OCI-LY7 (cell line): ENCODE data around the gene SHF.

ENCODE experiments used
- EZH2phosphoT487 ChIP-seq: fragments of 200-600 bp; sonication (generic); IDR thresholded peaks from 2 replicates; pipeline ENCODE4 v1.6.1; 2018; ENCODE audit warnings: low read depth, borderline replicate concordance, mild to moderate bottlenecking, mixed run types, antibody characterized with exemption, low read length, moderate library complexity, mixed read lengths
- TF ChIP-seq, protein P1 (sequence below): fragments of 200-600 bp; sonication (generic); conservative IDR thresholded peaks from 2 replicates; pipeline ENCODE4 v1.5.1; 2014; ENCODE audit warnings: mild to moderate bottlenecking, antibody characterized with exemption, low read length, moderate library complexity, mixed read lengths

DNA sequence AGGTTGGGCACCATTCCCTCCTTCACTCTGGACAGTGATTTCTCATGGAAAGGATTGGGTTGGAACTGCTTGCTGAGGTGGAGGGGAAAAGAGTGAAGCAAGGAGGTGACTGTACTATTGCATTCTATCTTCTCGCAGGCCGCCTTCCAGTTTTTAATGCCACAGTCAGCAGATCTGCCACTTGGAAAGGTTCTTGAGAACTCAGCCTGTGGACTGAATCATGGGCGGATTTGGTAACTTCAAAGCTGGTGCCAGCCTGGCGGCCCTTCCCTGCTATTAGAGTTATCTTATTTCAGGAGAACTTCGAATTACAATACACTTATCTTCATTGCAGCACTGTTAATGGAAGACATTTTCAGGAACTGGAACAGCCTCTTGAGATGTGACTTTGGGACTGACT, 41.2 kb upstream of the SHF start:
- TF ChIP-seq, protein P1, sequence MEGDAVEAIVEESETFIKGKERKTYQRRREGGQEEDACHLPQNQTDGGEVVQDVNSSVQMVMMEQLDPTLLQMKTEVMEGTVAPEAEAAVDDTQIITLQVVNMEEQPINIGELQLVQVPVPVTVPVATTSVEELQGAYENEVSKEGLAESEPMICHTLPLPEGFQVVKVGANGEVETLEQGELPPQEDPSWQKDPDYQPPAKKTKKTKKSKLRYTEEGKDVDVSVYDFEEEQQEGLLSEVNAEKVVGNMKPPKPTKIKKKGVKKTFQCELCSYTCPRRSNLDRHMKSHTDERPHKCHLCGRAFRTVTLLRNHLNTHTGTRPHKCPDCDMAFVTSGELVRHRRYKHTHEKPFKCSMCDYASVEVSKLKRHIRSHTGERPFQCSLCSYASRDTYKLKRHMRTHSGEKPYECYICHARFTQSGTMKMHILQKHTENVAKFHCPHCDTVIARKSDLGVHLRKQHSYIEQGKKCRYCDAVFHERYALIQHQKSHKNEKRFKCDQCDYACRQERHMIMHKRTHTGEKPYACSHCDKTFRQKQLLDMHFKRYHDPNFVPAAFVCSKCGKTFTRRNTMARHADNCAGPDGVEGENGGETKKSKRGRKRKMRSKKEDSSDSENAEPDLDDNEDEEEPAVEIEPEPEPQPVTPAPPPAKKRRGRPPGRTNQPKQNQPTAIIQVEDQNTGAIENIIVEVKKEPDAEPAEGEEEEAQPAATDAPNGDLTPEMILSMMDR, result no peak
- no peak for TF ChIP-seq EZH2phosphoT487
